Ectodermal cell (in vitro differentiated cells): ENCODE measurements around the gene ZC3H12C.

ENCODE experiments used
- H3K27ac ChIP-seq: 2 replicates; pipeline ENCODE4 v1.7.0; 2013; ENCODE audit warnings: mild to moderate bottlenecking, low read depth, low read length; ENCODE audit not compliant: insufficient read depth, poor library complexity, severe bottlenecking
- H3K27me3 ChIP-seq: 2 replicates; pipeline ENCODE4 v1.7.0; 2013; ENCODE audit warnings: mild to moderate bottlenecking, low read length; ENCODE audit not compliant: insufficient read depth, control insufficient read depth, poor library complexity, severe bottlenecking
- H3K36me3 ChIP-seq: one replicate; pipeline ENCODE4 v1.7.0; 2013; ENCODE audit warnings: low read length; ENCODE audit not compliant: control insufficient read depth, insufficient read depth
- H3K4me1 ChIP-seq: one replicate; pipeline ENCODE4 v1.7.0; 2013; ENCODE audit warnings: low read length; ENCODE audit not compliant: control insufficient read depth, insufficient read depth
- H3K4me3 ChIP-seq: 2 replicates; pipeline ENCODE4 v1.7.0; 2013; ENCODE audit warnings: low read depth, low read length, control low read depth; ENCODE audit not compliant: insufficient read depth
- H3K9me3 ChIP-seq: 2 replicates; pipeline ENCODE4 v1.7.0; 2013; ENCODE audit warnings: mild to moderate bottlenecking, low read length, moderate library complexity; ENCODE audit not compliant: control insufficient read depth
- WGBS, 2 experiments: methylation state at CpG; one replicate each; pipeline ENCODE4 v1.1.7; 2013; ENCODE audit warnings: missing lambda C conversion rate in 2 of 2; 5-methylcytosine and 5-hydroxymethylcytosine counted together

ZC3H12C gene

DNA sequence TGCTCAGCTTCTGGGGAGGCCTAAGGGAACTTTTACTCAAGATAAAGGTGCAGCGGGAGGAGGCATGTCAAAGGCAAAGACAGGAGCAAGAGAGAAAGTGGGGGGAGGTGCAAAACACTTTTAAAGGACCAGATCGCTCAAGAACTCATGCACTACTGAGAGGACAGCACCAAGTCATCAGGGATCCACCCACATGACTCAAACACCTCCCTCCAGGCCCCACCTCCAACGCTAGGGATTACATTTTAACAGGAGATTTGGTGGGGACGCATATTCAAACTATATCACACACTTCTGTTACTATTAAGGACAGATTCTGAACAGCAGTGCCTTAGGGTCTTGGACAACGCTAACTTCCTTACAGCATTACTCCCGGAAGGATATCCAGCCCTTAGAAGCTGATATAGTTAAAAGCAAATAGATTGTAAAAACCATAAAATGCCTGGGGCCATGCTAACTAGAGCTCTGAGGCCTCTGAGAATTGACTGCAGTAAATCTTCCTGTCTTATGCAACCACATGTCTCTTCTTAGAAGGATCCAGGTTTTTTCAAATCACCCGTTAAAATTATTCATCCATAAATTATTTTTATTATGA lies 16.7 kb upstream of the ZC3H12C start:
- Histone ChIP-seq H3K27me3 (no peaks in the 10 kb centered on the region), H3K4me1 (peaks cover 5% of the 10 kb centered on the region), H3K4me3 (no peak overlapping the region), H3K9me3 (no peaks in the 10 kb centered on the region), H3K36me3 (no peaks in the 10 kb centered on the region), H3K27ac (no peak overlapping the region)
- WGBS, 2 experiments = 57 to 58% methylated on average over 6 to 7 of the region's 7 CpGs

GRCh38 chr11:110077346-110077745 lies 15.8 kb upstream of the ZC3H12C start:
- no peaks in the 10 kb centered on the region for H3K27me3 ChIP-seq
- no peak overlapping the region for H3K27ac ChIP-seq
- no peaks in the 10 kb centered on the region for H3K36me3 ChIP-seq
- peaks cover 5% of the 10 kb centered on the region for H3K4me1 ChIP-seq
- 100% methylated on average over 1 of the region's 1 CpG for WGBS, 2 experiments
- H3K9me3 ChIP-seq = no peaks in the 10 kb centered on the region
- no peak overlapping the region for H3K4me3 ChIP-seq

DNA sequence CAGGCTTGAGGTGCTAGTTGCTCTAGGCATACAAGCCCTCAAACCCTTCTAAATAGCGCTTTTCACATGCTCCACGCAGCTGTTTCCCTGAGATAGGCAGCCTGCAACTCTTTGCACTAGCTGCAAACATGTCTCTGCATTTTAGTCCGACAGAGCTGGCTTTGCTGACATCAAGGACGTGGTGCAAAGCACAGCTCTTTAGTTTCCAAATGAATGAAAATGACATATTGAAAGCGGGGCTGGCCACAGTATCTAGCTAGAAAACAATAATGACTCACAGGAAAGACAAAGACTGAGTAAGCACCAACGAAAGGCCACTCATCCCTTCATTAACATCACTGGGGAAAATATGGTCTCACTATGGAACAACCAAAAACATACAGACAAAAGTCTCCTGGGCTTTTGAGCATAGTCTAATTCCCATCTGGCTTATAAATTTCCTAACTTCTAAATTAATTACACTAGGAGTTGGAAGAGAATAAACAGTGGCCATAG lies 15.3 kb upstream of the ZC3H12C start:
- H3K9me3 ChIP-seq = no peaks in the 10 kb centered on the region
- 45 to 47% methylated on average over 6 of the region's 6 CpGs for WGBS, 2 experiments
- H3K36me3 ChIP-seq = no peaks in the 10 kb centered on the region
- H3K27ac ChIP-seq = no peak overlapping the region
- no peaks in the 10 kb centered on the region for H3K27me3 ChIP-seq
- H3K4me3 ChIP-seq = no peak overlapping the region
- peaks cover 5% of the 10 kb centered on the region for H3K4me1 ChIP-seq

- Histone ChIP-seq H3K27ac (no peak overlapping the region), H3K4me3 (no peak overlapping the region), H3K4me1 (peaks cover 5% of the 10 kb centered on the region), H3K9me3 (no peaks in the 10 kb centered on the region), H3K27me3 (no peaks in the 10 kb centered on the region), H3K36me3 (no peaks in the 10 kb centered on the region)
- WGBS, 2 experiments = 86 to 100% methylated on average over 1 of the region's 1 CpG
These were observed 14.2 kb upstream of the ZC3H12C start for GRCh38 chr11:110078923-110079544.

GRCh38 chr11:110079726-110080125 lies 13.5 kb upstream of the ZC3H12C start:
- no peaks in the 10 kb centered on the region for H3K36me3 ChIP-seq
- 88 to 95% methylated on average over 4 of the region's 4 CpGs for WGBS, 2 experiments
- H3K4me3 ChIP-seq = no peak overlapping the region
- no peaks in the 10 kb centered on the region for H3K27me3 ChIP-seq
- H3K9me3 ChIP-seq = no peaks in the 10 kb centered on the region
- H3K4me1 ChIP-seq = peaks cover 5% of the 10 kb centered on the region
- no peak overlapping the region for H3K27ac ChIP-seq

DNA sequence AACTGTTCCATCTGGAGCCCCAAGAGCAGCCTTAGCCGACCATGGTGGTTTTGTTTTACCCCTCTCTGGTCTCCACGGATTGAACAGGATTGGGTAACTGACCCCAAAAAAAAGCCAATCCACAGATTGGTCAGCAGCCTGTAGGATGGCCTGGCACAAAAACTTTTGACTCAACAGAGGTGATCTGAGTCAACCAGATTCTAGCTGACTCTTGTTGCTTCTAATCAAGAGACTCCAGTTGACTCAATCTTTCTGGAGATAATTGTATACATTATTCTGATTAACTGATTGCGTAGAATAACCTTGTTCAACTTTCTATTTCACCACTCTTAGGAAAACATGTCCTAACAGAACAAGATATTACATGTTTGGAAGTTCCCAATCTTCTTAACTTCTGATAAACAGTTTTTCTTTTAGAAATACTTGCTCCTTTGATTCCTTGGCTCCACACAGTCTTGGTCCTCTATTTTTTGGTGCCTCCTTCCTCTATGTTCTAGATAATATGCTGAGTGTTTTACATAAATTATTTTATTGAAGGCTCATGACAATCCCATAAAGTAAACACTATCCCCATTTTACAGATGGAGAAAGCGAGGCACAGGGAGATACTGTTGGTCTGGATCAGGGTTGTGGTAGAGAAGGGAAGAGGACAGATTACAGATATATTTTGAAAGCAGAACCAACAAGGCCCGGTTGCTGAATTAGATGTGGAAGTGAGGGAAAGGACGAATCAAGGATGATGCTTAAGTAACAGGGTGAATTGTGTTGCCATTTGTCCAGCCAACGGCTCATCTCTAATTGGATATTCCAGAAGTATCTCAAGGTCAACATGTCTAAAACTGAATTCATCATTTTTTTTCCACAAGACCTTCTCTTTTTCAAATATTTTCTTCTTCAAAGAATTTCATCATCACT lies 11.5 kb upstream of the ZC3H12C start:
- no peaks in the 10 kb centered on the region for H3K9me3 ChIP-seq
- 94 to 95% methylated on average over 6 to 7 of the region's 7 CpGs for WGBS, 2 experiments
- H3K36me3 ChIP-seq = no peaks in the 10 kb centered on the region
- no peak overlapping the region for H3K27ac ChIP-seq
- H3K4me1 ChIP-seq = peaks cover 1% of the 10 kb centered on the region
- H3K4me3 ChIP-seq = no peak overlapping the region
- no peaks in the 10 kb centered on the region for H3K27me3 ChIP-seq

DNA sequence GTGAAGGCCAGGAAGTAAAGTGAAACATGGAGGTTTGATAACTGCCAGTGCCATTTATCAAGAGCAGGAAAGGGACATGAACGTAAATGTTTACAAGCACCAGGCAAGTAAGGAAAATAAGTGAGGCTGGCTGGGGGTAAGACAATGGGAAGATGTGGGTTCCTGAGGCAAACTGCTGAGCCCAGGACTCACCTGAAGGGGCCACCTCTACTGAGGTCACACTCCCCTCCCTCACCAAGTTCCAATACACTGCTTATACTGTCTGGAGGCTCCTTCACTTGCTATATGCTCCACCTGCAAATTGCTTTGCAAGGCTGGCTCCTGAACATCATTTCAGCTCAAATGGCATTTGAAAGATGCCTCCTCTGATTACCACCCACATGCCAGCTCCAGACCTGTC lies 10.3 kb upstream of the ZC3H12C start:
- no peaks in the 10 kb centered on the region for H3K36me3 ChIP-seq
- H3K27me3 ChIP-seq = no peaks in the 10 kb centered on the region
- H3K4me3 ChIP-seq = no peak overlapping the region
- no peaks in the 10 kb centered on the region for H3K4me1 ChIP-seq
- H3K9me3 ChIP-seq = no peaks in the 10 kb centered on the region
- no peak overlapping the region for H3K27ac ChIP-seq
- 90 to 91% methylated on average over 1 of the region's 1 CpG for WGBS, 2 experiments

- Histone ChIP-seq H3K9me3 (no peaks in the 10 kb centered on the region), H3K4me1 (no peaks in the 10 kb centered on the region), H3K36me3 (no peaks in the 10 kb centered on the region), H3K27me3 (peaks cover 7% of the 10 kb centered on the region), H3K4me3 (no peak overlapping the region), H3K27ac (no peak overlapping the region)
- WGBS, 2 experiments = 88 to 95% methylated on average over 1 to 2 of the region's 2 CpGs
These were observed 7.8 kb upstream of the ZC3H12C start for GRCh38 chr11:110085255-110085838.

DNA sequence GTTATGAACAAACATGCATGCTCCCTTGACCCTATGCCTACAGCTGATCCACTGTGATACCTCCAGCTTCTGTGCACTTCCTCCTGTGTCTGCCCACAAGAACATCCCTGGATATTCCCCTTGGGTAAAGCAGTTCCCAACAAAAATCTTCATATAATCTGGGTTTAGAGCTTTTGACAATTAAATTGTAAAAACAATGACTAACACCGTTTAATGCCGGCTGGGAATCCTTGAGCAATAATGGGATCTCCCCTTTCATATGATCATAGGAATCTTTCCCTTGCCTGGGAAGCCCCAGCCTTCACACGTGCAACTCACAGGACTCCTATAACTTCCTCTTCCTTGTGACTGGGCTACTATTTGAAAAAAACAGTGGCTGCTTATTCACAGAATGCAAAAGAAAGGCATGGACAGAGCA lies 6.3 kb upstream of the ZC3H12C start:
- Histone ChIP-seq H3K4me3 (no peak overlapping the region), H3K36me3 (no peaks in the 10 kb centered on the region), H3K27me3 (peaks cover 15% of the 10 kb centered on the region), H3K9me3 (no peaks in the 10 kb centered on the region), H3K27ac (no peak overlapping the region), H3K4me1 (no peaks in the 10 kb centered on the region)
- WGBS, 2 experiments = 89 to 94% methylated on average over 3 of the region's 3 CpGs
